Gastrocnemius medialis (tissue), 4 donors: Measurements from ENCODE around the gene NACC1. TPM values are rescaled to one million over a fixed set of nuclear protein-coding genes. Genes with fewer than 3 reads are reported as not detected.

Experiments
- ATAC-seq, 2 donors: fragments of 150-250 bp; one replicate each; pipeline ENCODE4 v1.9.1; 2016
- DNase-seq, 2 donors: peaks; one replicate each; pipeline ENCODE4 v3.0.0-alpha.2; 2019
- H3K27ac ChIP-seq, 4 donors: fragments of 200-600 bp; sonication (generic); 1 replicate in 1 of 4; 2 replicates in 3 of 4; pipeline ENCODE4 v1.5.1; 2016 to 2018; ENCODE audit warnings: mild to moderate bottlenecking in 2 of 4, moderate library complexity in 1 of 4
- H3K27me3 ChIP-seq, 3 donors: fragments of 200-600 bp; sonication (generic) in 2 of 3; 1 replicate in 1 of 3; 2 replicates in 2 of 3; pipeline versions ENCODE4 v1.5.1 to v1.6.0; 2016 to 2019; ENCODE audit warnings: mild to moderate bottlenecking in 1 of 3, moderate library complexity in 1 of 3
- H3K36me3 ChIP-seq, 2 donors: fragments of 200-600 bp; sonication (generic) in 1 of 2; one replicate each; pipeline ENCODE4 v1.5.1; 2017 to 2018
- H3K4me1 ChIP-seq, 2 donors: fragments of 200-600 bp; sonication (generic) in 1 of 2; one replicate each; pipeline ENCODE4 v1.5.1; 2016 to 2017; ENCODE audit warnings: mild to moderate bottlenecking in 2 of 2
- H3K4me3 ChIP-seq, 4 donors: fragments of 200-600 bp; sonication (generic) in 3 of 4; 1 replicate in 1 of 4; 2 replicates in 3 of 4; pipeline ENCODE4 v1.5.1; 2016 to 2019; ENCODE audit warnings: mild to moderate bottlenecking in 2 of 4
- H3K9me3 ChIP-seq, 3 donors: fragments of 200-600 bp; sonication (generic) in 2 of 3; 1 replicate in 1 of 3; 2 replicates in 2 of 3; pipeline ENCODE4 v1.5.1; 2016 to 2019
- CTCF ChIP-seq, 5 experiments: fragments of 450-650 bp in 3 of 5; fragments of 200-600 bp in 2 of 5; sonication (generic) in 2 of 5; IDR thresholded peaks in 4 of 5; conservative IDR thresholded peaks in 1 of 5; 1 replicate in 4 of 5; 2 replicates in 1 of 5; pipeline ENCODE4 v1.5.1; 2016 to 2019; ENCODE audit warnings: antibody characterized with exemption in 5 of 5, mild to moderate bottlenecking in 3 of 5, moderate library complexity in 3 of 5
- POLR2A ChIP-seq, 2 donors: fragments of 450-650 bp; IDR thresholded peaks; one replicate each; pipeline ENCODE4 v1.6.1; 2017; ENCODE audit warnings: antibody characterized with exemption in 2 of 2, mild to moderate bottlenecking in 2 of 2, moderate library complexity in 2 of 2
- in situ Hi-C, 4 donors: fragments of 200-750 bp; cut with MboI; loops; one replicate each; pipeline versions ENCODE4 v1.15.0 to v1.8.0; 2017; ENCODE audit warnings: low sequenced_read_pairs in 4 of 4
- intact Hi-C: fragments of 100-400 bp; cut with DNase I; formaldehyde crosslinking; loops from one replicate; pipeline ENCODE4 v1.15.1; 2023; ENCODE audit warnings: low total_unique reads
- total RNA-seq, 4 donors: library from RNA; depleted of rRNA; stranded (reverse); fragments of >200 nt; gene quantifications; one replicate each; pipeline versions ENCODE4 v1.1.0 to v1.2.3, GENCODE V29; 2016

NACC1 gene
- total RNA-seq, 4 donors from 2014 or later, result 36.3 to 81.3 (median 49.4) TPM

GRCh38 chr19:13135068-13136062 lies 17.3 kb downstream of the NACC1 start:
- intact Hi-C loops, result no loop called here
- TF ChIP-seq POLR2A (IDR thresholded peaks at IDR 0.05), result no peak
- no peak for TF ChIP-seq CTCF (IDR thresholded peaks at IDR 0.05 in 4 of 5, conservative IDR thresholded peaks at IDR 0.05 in 1 of 5)
- ATAC-seq (no peak), DNase-seq (no peak)
- Histone ChIP-seq H3K36me3 (peaks cover 0 to 44% of the 10 kb centered on the region in 2 donors), H3K9me3 (no peaks in the 10 kb centered on the region), H3K27ac (peak overlapping the region in 3 of 4 donors; percentile 31 to 74 (median 62)), H3K27me3 (no peaks in the 10 kb centered on the region), H3K4me1 (peaks cover 0 to 13% of the 10 kb centered on the region in 2 donors), H3K4me3 (no peak overlapping the region)
- in situ Hi-C loops, result no loop called here

- intact Hi-C loops, result no loop called here
- no peak overlapping the region for H3K27ac ChIP-seq
- peaks cover 0 to 13% of the 10 kb centered on the region in 2 donors for H3K4me1 ChIP-seq
- ATAC-seq (no peak), DNase-seq (no peak)
- H3K9me3 ChIP-seq, result no peaks in the 10 kb centered on the region
- H3K36me3 ChIP-seq, result peaks cover 0 to 44% of the 10 kb centered on the region in 2 donors
- H3K27me3 ChIP-seq, result no peaks in the 10 kb centered on the region
- TF ChIP-seq CTCF (IDR thresholded peaks at IDR 0.05 in 4 of 5, conservative IDR thresholded peaks at IDR 0.05 in 1 of 5) (no peak), POLR2A (IDR thresholded peaks at IDR 0.05) (no peak)
- H3K4me3 ChIP-seq, result no peak overlapping the region
- in situ Hi-C loops, result no loop called here
Measured at GRCh38 chr19:13137290-13137794, 19.3 kb downstream of the NACC1 start.

GRCh38 chr19:13138171-13138915 lies 20.3 kb downstream of the NACC1 start:
- peaks cover 0 to 44% of the 10 kb centered on the region in 2 donors for H3K36me3 ChIP-seq
- in situ Hi-C loops, result no loop called here
- intact Hi-C loops, result no loop called here
- H3K27me3 ChIP-seq, result no peaks in the 10 kb centered on the region
- no peaks in the 10 kb centered on the region for H3K9me3 ChIP-seq
- no peak for DNase-seq
- no peak for ATAC-seq
- H3K4me1 ChIP-seq, result peaks cover 0 to 17% of the 10 kb centered on the region in 2 donors
- no peak overlapping the region for H3K4me3 ChIP-seq
- H3K27ac ChIP-seq, result no peak overlapping the region
- no peak for TF ChIP-seq CTCF (IDR thresholded peaks at IDR 0.05 in 4 of 5, conservative IDR thresholded peaks at IDR 0.05 in 1 of 5)
- TF ChIP-seq POLR2A (IDR thresholded peaks at IDR 0.05), result no peak

DNA sequence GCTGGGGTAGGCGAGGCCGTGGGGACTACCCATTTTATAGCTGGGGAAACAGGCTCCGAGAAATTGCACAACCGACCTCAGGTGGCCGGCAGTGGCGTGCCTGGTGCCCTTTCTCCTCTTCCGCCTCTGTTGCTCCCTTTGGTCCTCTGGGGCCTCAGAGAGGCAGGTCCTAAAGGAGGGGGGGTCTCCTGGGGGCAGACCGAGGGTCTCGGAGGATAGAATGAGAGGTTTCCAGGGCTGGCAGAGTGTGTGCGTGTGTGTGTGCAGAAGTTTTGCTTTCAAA lies 20.8 kb downstream of the NACC1 start:
- TF ChIP-seq CTCF (IDR thresholded peaks at IDR 0.05 in 4 of 5, conservative IDR thresholded peaks at IDR 0.05 in 1 of 5) (no peak), POLR2A (IDR thresholded peaks at IDR 0.05) (no peak)
- H3K36me3 ChIP-seq, result peaks cover 0 to 44% of the 10 kb centered on the region in 2 donors
- in situ Hi-C loops, result no loop called here

More for the DNA sequence above, 20.8 kb downstream of the NACC1 start:
- no peak for DNase-seq
- ATAC-seq, result no peak
- Histone ChIP-seq H3K4me3 (no peak overlapping the region), H3K4me1 (peaks cover 0 to 20% of the 10 kb centered on the region in 2 donors), H3K9me3 (no peaks in the 10 kb centered on the region), H3K27ac (no peak overlapping the region), H3K27me3 (no peaks in the 10 kb centered on the region)
- intact Hi-C loops, result no loop called here
